GM18502 (cell line): ENCODE data around the gene RIGI.
"Not testable (repeated sequence)": the region's sequence is repeated elsewhere in the genome, so short reads cannot be mapped to it uniquely, and the experiment has no call there.

Experiments used
- ATAC-seq: cut with Tn5 transposase; IDR thresholded peaks from one replicate; pipeline ENCODE4 v1.9.1; 2021; ENCODE audit warnings: mild to moderate bottlenecking; ENCODE audit not compliant: unreplicated experiment, poor library complexity

RIGI gene

DNA sequence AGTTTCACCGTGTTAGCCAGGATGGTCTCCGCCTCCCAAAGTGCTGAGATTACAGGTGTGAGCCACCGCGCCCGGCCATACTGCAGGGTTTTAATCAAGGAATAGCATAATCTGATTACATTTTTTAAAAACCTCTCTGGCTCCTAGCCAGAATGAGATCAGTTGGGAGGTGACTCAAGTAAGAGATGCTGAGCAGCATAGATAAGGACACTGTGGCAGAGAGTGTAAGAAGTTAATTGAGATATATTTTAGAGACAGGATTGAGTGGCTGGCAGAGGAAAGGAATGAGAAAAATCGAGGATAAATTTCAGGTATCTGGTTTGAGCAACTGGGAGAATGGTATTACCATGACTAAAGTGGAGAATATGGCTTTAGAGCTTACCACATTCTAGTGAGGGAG is 7.3 kb upstream of the RIGI start:
- no peak for ATAC-seq

DNA sequence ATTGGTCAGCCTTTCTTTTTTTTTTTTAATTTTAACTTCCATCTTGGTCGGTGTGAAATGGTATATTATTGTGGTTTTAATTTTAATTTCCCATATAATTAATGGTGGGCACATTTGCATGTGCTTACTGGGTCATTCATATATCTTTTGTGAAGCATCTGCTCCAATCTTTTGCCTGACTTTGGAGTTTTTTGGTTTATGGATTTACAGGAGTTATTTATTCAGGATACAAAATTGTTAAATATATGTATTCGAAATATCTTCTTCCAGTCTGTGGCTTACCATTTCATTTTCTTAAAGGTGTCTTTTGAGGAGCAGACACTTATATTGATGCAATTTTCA is 682 bp upstream of the RIGI start:
- ATAC-seq, result no peak

DNA sequence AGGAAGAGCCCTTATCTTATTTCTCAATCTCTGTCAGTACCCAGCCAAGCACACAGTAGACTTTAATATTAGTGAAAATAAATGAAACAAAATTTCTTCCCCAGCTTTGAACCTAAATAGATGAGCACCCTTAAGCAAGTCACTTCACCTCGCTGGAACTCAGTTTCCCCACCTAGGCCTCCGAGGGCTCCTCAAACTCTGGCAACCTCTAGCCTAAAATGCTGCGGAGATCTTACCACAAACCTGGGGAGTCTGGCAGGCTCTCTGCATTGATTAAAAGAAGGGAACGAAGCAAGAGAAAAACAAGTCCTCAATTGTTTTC is 326 bp downstream of the RIGI start:
- no peak for ATAC-seq

- peak; percentile 16 for ATAC-seq
Measured at GRCh38 chr9:32524892-32525708, 896 bp downstream of the RIGI start.

DNA sequence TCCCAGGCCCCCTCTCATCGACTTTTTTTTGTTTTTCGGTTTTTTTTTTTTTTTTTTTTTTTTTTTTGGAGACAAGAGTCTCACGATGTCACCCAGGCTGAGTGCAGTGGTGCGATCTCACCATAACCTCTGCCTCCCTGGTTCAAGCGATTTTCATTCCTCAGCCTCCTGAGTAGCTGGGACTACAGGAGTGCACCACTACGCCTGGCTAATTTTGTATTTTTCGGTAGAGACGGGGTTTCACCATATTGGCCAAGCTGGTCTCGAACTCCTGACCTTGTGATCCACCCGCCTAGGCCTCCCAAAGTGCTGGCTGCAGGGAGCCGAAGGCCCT is 1.5 kb downstream of the RIGI start:
- ATAC-seq, result not testable (repeated sequence)

GRCh38 chr9:32523910-32524309 is 2.1 kb downstream of the RIGI start:
- ATAC-seq, result no peak

- ATAC-seq, result no peak
Measured at GRCh38 chr9:32518276-32518675, 7.7 kb downstream of the RIGI start.

GRCh38 chr9:32516241-32516640 is 9.8 kb downstream of the RIGI start:
- ATAC-seq, result no peak

DNA sequence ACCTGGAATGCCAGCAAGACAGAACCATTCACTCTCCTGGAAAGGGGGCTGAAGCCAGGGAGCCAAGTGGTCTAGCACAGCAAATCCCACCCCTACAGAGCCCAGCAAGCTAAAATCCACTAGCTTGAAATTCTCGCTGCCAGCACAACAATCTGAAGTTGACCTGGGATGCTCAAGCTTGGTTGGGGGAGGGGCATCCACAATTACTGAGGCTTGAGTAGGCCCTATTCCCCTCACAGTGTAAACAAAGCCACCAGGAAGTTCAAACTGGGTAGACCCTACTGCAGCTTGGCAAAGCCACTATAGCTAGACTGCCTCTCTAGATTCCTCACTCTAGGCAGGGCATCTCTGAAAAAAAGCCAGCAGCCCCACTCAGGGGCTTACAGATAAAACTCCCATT is 17.3 kb downstream of the RIGI start:
- ATAC-seq, result no peak

- no peak for ATAC-seq
Measured at GRCh38 chr9:32503008-32503407, 23.0 kb downstream of the RIGI start.

GRCh38 chr9:32502464-32502863 is 23.5 kb downstream of the RIGI start:
- no peak for ATAC-seq

DNA sequence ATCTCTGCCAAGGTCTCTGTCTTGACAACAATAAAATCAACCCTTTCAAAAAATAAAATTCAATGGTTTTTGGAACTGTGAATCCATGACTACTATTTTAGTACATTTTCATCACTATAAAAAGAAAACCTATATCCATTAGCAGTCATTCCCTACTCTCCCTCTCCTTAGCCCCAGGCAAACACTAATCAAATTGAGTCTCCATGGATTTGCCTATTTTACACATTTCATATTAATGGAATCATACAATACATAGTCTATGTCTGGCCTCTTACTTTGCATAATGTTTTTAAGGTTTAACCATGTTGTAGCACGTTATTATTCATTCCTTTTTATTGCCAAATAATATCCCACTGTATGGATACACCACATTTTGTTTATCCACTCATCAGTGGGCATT is 24.1 kb downstream of the RIGI start:
- ATAC-seq, result no peak

DNA sequence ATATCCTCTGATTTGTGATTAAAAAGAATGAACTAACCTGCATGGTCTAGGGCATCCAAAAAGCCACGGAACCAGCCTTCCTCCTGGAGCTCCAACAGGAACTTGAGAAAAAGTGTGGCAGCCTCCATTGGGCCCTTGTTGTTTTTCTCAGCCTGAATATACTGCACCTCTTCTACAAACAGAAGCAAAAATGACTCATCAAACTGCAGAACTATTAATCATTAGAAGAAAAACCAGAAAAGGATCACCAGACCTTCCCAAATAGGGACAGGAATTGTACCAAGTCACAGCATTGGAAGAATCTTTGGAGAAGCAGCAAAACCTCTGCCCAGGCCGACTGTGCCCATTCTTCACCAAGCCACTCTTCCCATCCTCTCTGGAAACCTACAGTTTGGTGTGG is 25.2 kb downstream of the RIGI start:
- no peak for ATAC-seq

DNA sequence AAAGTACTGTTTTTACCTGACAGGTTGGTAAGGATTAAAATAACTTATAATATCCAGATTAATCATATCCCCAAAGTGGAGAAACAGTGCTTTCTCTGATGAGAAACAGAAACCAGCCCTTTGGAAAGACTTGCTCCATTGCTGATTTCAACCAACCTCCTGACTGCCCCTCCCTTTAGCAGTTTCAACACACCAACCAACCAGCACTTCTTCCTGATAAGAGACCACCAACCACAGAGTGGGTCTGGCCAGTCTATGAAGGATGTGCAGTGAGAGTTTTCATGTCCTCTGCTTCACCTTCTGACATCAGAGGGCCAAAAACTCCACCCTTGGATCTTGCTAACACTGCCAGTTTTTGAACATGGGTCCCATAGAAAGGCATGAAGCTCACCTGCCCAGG is 28.1 kb downstream of the RIGI start:
- no peak for ATAC-seq

DNA sequence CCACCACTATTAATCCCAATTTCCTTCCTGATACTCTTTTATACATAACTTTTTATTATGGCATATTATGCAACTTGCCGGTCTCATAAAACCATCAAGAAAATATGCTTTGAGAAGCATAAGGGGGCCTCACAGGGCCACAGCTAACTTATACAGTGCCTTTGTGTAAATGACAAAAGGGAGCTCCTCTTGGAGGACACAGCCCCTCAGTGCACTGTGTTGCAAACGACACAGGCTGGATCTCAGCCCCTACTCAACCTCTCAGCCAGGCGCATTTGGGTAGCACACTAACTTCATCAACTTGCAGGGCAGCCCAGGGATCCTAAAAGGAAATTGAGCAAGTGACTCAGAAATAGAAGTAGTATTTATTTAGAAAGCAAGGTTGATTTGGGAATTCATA is 35.4 kb downstream of the RIGI start:
- no peak for ATAC-seq

DNA sequence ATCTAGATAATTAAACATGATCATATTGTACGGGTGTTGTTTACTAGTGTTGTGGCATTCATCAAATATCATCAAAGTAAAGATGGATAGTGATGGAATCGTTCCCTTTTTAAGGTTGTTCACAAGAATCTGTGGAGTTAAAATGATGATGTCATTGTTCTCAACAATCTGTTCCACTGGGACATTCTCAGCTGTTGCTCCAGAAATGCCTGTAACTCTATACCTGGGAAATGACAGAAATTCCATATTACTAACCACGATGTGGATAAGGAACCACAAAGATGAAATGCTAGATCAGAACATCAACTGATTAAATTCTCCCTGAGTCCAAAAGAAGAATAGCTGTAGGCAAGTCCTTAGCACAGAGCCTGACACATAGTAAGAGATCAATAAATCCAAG is 38.0 kb downstream of the RIGI start:
- no peak for ATAC-seq

GRCh38 chr9:32486839-32487562 is 39.0 kb downstream of the RIGI start:
- ATAC-seq, result no peak

DNA sequence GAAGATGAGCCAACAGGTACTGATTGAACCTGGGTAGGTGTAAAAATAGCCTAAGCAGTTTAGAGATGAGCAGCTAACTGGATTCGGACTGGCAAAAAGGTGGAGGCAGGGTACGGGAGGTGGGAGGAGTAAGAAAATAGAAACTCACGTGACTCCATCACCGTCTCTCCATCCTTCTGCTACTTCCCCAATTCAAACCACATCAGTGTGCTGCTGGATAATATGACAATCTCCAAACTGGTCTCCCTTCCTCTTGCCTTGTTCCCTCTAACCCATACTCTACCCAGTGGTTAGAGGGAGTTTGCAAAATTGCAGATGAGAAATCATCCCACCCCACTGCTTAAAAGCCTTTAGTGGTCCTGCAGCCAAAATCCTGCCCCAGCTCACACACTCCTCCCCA is 42.7 kb downstream of the RIGI start:
- no peak for ATAC-seq
